ENCODE results near the gene CHN1. TPM values are rescaled to one million over a fixed set of nuclear protein-coding genes. Genes with fewer than 3 reads are reported as not detected.
A peak's percentile ranks its signal among the peaks of the same experiment; 100 is the strongest.

CHN1 gene
- polyA plus RNA-seq, 4 donors, result 24.7 to 28.8 (median 25.3) TPM

DNA sequence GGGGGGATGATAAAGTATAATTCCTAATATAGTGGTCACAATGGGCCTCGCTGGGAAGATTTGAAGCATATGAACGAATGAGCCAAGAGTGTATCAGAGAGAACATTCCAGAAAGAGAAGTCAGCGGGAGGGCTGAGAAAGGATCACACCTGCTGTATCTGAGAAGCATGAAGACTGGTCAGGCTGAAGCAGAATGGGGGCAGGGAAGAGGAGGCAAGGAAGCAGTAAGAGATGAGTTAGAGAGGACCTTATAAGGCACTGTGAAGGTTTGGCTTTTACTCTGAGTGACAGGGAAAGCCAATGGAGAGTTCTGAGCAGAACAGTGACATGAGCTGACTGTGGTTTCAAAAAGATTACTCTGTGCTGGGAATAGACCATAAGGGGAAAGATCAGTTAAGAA, 73.5 kb downstream of the CHN1 start:
- no peak for DNase-seq (ENCODE audit: low read depth in 4 of 4, low spot score in 3 of 4)

DNA sequence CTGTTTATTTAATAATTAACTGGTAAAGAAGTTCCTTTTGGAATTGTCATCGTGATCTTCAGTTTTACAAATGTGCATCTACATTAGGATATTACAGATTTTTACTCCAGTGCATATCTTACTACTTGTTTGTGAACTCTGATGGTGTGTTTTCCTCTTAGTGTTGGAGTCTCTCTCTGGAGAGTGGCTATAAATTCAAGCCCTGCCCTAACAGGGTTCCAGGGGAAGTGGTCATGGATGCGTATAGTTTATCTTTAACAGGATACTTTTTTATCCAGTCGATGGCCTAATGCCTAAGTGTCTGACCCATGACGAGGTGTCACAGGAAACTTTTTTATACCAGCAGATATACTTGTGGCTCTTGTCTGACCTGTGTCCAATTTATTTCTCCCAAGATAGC, 75.4 kb downstream of the CHN1 start:
- DNase-seq (ENCODE audit: low read depth in 4 of 4, low spot score in 3 of 4), result no peak

DNA sequence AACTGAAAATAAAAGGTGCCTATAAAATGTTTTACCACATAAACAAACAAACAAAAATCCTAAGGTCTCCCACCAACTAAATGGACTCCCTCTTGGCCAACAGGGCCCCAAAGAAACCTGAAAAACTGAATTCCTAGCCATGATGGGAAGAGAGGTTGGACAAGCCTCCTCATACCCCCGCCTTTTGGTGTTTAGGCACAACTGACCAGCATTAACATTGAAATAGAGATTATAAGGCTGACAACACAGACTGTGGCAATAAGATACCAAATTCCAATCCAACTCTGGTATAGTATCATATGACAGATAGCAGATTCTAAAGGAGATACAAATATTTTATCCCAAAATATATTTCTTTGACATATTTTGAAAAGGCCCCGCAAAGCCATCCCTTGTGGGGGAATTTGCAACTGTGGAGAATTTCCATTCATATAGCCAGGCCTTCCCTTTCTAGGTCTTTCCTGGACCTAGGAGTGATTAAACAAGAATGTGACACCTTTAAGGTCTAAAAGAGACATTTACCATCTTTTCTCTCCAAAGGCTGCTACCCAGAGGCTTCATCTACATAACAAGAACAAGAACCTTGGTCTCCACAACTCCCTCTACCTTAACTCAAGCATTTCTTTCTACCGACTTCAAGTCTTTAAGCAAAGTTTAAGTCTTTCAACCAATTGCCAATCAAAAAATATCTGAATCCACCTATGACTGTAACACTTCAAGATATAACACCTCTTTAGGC, 80.0 kb downstream of the CHN1 start:
- no peak for DNase-seq (ENCODE audit: low read depth in 4 of 4, low spot score in 3 of 4)

DNA sequence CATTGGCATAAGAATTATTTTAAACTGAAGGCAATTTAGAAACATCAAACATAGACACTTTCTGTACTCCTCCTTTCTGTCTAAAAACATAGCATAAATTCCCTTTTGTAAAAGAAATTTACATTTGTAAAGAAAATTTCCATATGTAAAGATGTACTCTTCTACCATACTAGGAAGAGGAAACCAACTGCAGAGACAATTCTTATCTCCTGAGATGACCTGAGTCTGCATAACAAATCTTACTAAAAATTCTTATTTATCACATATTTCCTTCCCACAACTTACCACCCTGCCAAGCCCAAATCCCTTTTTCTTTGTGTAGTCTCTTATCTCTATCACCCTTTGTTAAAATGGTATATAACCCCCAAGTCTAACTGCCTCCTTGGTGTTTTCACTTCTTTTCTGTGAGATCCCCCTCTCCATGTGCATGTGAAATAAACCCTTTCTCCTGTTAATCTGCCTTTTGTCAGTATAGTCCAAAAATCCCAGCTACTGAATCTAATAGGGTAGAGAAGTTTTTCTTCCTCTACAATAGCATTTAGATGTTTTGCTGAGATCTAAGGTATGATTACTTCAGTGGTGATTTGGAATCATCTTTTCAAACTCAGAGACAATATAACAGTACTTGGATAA, 81.0 kb downstream of the CHN1 start:
- DNase-seq (ENCODE audit: low read depth in 4 of 4, low spot score in 3 of 4), result no peak

DNA sequence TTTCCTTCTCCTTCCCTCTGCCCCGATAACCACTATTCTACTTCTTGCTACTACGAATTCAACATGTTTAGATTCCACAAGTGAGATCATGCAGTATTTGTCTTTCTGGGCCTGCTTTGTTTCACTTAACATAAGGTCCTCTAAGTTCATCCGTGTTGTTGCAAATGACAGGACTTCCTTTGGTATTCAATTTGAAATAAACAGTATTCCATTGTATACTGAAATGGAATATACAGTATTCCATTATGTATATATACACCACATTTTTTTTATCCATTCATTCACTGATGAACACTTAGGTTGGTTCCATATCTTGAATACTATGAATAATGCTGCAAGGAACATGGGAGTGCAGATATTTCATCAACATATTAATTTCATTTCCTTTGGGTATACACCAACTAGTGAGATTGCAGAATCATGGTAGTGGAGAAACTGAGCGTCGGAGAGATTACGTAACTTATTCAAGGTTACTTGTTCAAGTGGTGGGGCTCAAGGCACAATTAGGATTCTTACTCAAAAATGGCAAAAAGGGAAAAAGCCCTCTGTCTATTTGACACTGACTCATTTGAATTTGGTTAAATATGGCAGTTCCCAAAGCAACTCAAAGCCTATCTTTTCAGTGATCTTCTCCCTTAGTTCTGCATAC, 85.1 kb downstream of the CHN1 start:
- no peak for DNase-seq (ENCODE audit: low read depth in 4 of 4, low spot score in 3 of 4)

DNA sequence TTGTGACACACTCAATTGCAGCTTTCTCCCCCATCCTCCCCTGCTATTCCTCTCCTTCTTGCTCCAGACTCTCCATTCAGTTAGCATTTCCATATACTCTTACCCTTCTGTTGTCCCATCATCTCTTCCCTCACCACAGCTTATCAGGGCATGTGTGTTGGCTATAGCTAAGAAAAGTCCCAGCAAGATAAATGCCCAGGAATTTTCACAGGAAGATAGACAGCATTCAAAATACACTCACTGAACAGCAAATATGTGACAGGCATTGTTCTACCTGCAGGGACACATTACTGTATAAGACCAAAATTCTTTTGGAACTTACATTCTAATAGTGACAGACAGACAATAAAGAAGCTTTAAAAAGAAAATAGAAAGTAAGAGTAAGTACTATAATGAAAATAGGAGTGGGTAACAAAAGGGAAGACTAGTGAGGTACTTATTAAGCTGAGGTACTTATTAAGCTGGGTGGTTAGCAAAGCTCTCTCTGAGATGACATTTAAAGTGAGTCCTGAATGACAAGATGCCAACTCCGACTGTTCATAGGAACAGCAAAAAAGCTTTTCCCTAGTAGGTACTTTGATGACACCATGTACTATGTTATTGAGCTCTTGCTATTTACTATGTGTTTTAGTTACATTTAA, 86.2 kb downstream of the CHN1 start:
- DNase-seq (ENCODE audit: low read depth in 4 of 4, low spot score in 3 of 4), result no peak

DNA sequence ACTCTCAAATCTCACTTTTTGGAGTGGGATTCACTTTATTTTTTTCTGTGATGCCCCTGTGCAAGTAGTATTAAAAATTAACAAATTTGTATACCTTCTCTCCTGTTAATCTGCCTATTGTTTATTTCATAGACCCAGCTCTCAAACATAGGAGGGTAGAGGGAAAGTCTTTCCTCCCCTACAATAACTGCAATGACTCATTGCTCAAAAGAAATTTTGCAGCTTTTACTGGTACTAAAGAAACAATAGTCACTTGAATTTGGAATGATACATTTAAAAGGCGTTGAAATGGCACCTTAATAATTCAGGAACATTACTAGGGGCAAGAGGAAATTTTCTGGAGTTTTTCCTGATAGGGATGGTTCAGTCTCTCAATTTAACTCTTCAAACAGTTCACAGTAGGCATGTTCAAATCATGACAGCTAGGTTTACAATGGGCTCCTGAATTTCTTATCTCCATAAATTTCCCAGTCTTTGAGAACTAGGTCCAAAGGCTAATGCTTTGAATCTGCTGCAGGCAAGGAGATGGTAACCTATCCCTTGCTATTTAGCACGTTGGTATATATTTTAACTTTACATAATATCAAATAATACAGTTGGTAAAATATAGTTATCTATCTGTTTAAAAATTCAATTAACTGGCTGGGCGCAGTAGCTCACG, 88.8 kb downstream of the CHN1 start:
- DNase-seq (ENCODE audit: low read depth in 4 of 4, low spot score in 3 of 4), result no peak

DNA sequence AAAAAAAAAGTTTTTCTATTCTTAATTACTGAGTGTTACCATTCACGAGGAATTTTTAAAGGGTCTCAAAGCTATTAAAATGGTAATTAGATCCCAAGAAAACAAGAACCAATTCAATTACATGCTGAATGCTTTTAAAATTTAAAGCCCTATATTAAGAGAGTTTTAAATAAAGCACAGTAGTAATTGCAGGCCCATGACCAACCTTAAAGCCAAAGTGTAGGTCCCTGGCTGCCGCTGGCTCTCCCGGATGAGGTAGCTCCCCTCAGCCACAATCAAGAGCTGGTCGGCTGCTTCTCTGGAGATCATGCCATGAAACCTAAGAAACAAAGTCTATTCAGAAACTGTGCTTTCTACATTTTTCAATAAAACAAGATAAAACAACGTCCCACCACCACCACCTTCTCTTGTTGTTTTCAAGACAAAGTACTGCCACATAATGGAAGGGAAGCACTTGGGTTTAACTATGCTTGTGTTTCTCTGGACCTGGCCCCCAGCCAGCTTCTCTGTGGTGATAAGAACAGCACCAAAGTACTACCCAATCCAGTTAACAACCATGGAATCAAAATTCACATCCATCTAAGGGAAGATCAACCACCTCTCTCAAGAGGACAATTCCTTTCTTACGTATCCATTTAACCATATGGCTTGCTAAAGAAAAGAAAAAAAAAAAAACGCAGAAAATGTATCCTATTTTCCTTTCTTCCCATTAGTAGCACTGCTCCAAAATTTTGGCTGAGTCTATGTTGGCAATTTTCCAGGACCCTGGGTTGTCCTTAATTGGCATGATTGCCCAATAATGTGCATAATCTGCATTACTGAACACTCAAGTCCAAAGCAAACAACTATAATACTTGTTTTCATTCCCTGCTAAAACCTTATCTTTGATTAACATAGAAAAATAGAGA, 90.1 kb downstream of the CHN1 start:
- no peak for DNase-seq (ENCODE audit: low read depth in 4 of 4, low spot score in 3 of 4)

DNA sequence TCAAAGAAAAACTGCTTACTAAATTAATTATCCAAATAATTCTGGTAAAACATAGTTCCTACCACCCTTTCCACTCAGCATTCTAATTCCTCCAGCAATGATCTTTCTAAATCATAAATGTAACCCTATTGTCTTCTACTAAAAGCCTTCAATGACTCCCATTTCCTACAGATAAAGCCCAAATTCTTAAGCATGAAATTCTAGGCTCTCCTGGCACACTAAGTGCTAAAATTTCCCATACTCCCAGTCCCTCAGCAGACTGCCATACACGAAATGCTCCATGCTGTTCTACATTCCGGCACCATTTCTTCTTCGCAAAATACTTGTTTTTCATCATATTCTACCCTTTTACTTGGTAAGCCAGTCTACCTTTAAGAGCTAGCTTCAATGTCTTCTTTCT, 96.9 kb downstream of the CHN1 start:
- no peak for DNase-seq (ENCODE audit: low read depth in 4 of 4, low spot score in 3 of 4)

DNA sequence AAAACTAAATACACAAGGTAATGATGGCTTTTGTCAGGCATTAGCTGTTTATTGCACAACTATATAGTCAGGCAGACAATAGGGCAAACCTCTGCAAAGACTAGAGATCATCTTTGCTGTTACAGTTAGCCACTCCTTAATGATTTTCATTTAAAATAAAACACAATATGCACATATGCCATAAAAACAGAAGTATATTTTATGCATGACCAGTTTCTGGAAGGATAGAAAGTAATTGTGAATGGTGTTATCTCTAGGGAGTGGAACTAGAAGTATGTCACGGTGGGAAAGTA, 102.0 kb downstream of the CHN1 start:
- no peak for DNase-seq (ENCODE audit: low read depth in 4 of 4, low spot score in 3 of 4)

DNA sequence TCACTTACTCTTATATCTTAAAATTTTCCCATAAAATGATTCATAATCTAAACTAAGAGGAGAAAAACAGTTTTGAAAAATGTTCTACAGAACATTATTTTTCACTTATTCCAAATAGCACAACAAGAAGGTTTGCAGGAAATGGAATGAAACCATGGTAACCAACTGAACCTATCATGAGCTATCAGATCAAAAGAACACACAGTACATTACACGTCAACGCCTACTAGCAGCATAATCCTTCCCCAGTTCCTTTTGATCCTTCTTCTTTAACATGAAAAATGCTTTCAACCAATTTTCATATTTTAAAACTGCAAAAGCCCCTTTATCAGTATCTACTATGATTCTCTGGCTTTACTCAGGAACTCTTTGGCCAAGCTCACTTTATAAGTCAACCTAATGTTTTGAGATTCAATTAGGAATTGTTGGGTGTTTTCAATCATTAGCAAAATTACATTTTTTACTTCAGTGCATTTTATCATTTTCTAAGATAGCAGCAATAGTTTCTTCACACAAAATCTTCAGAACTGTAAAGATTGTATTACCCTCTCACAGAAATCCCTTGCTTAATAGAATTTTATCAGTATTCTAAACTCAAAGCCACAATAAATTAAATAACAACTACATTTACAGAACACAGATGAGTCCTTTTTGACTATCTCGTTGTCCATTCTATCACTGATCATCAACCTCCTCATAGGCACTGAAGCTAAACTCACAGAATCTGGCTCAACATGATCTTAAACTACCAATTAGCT, 102.5 kb downstream of the CHN1 start:
- DNase-seq (ENCODE audit: low read depth in 4 of 4, low spot score in 3 of 4), result no peak

DNA sequence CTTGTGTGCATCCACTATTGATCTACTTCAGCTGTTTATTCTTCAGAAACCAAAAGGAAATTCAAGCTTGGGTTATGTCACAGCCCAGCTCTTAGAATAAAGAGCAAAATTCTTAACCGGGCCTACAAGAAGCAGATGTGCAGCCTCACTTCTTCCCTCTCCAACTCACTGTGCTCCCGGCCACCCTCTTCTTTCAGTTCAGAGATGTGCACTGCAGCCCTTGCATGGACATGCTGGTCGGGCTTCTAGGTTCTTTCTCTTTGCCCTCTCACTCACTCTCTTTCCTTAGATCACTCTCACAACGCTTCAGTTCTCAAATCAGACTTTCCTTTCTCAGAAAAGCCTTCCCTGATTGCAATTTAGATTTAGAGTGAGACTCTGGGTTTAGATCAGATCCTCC, 104.1 kb downstream of the CHN1 start:
- no peak for DNase-seq (ENCODE audit: low read depth in 4 of 4, low spot score in 3 of 4)

DNA sequence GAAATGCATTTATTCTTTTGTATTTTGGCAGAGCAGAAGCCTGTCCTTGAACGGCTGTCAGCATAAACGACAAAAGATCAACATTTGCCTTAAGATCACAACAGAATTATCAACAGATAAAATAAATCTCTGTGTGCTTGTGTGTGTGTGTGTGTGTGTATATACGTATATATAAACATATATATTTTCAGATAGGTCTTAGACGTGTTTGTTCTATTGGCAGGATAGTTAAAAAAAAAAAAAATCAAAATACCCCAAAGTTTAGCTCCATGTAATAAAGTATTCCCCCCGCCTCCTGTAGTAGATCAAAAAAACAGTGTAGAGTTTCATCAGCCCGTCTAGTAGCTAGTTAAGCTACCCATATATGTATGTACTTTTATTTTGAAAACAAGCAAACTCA, 107.9 kb downstream of the CHN1 start:
- no peak for DNase-seq (ENCODE audit: low read depth in 4 of 4, low spot score in 3 of 4)

DNA sequence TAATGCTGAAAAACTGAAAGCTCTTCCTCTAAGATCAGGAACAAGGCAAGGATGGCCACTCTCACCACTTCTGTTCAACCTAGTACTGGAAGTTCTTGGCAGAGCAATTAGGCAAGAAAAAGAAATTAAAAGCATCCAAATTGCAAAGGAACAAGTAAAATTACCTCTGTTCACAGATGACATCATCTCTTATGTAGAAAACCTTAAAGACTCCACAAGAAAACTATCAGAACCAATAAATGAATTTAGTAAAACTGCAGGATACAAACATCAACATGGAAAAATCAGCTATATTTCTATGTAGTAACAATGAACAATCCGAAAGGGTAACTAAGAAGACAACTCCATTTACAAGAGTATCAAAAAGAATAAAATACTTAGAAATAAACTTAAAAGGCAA, 112.2 kb downstream of the CHN1 start:
- DNase-seq (ENCODE audit: low read depth in 4 of 4, low spot score in 3 of 4), result no peak

DNA sequence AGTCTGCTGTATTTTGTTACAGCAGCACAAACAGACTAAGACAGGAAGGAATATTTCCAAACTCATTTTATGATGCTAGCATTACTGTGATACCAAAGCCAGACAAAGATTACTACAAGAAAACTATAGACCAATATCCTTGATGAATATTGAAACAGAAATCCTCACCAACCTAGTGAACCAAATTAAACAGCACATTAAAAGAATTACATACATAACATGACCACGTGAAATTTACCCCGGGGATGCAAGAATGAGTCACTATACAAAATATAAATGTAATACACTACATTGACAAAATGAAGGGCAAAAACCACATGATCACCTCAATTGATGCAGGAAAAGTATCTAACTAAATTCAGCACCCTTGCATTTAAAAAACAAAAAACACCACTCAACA, 112.6 kb downstream of the CHN1 start:
- DNase-seq (ENCODE audit: low read depth in 4 of 4, low spot score in 3 of 4), result no peak

DNA sequence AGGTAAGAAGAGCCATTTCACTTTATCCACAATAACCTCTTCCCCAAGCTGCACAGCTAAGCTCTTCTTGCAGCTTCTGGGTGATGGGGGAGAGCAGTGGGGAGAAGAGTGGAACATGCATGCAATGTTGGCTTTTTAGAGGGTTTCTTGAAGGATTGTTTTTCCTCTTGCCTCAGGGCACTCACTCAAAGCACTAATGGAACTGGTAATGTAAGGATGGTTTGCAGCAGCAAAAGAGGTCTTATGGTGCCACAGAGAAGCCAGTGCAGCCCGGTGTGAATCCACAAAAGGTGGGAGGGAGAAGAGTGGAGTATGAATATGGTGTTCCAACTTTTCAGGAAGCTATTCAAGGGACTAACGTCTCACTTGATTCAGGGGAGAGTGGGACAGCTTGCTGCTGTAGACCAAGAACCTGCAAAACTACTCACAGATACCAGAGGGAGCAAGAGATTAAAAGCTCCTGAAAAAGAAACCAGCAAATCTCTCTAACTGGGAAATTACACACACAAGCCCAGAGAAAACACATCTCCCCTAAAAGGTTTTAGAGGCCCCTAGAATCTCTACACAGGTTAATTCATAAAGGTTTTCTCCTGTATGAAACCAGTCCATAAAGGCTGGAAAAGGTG, 116.4 kb downstream of the CHN1 start:
- no peak for DNase-seq (ENCODE audit: low read depth in 4 of 4, low spot score in 3 of 4)

DNA sequence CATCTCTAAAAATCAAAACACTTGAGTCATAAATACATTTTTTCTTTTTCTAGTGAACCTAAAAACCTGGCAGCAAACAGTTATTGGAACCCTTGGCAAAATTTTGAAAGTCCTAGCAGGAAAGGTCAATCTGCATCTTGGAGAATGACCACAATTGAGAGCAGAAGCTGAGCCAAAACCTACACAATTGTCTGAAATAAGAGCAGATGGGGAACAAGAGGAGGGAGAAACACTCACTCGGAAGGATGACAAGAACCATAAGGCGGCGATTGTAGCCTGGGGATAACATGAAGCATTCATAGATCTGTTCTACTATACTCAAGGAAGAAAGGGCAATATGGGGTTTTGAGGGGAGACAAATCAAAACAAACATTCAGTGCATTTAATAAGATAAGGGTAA, 117.0 kb downstream of the CHN1 start:
- DNase-seq (ENCODE audit: low read depth in 4 of 4, low spot score in 3 of 4), result peak in 2 of 4 donors; percentile 29 to 30

DNA sequence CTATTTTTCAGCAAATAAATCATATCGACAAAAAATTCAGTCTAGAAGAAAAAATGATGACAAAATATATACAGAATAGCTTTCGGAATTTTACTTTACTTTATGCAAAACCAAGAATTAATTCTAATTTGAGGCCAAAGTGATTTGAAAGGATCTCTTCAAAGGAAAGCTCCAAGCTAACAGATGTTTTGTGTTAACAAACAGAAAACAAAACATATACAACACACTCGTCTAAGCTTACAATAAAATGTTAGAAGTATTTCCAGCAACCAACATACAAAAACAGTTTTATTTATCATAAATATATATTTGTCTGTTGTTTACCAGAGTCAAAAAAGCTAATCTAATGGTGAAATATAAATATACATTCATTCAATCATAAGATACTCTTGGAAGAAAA, 122.8 kb downstream of the CHN1 start:
- DNase-seq (ENCODE audit: low read depth in 4 of 4, low spot score in 3 of 4), result no peak

DNA sequence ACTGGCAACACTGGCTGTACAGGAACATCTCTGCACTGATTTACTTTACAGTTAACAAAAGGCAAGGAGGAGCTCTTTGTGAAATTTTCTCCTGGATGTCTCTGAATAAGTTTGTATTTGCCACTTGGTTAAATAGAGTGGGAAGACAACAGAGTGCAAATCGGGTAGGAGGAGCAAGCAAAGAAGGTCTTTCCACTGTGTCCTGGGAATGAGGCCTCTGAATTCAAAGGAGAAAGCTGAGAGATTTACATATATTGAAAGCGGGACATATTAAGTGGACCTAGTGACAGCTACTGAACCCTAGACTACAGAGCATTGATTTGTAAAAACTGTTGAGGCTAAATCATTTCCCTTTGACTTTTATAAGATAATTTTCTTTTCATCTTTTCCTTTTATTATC, 123.5 kb downstream of the CHN1 start:
- no peak for DNase-seq (ENCODE audit: low read depth in 4 of 4, low spot score in 3 of 4)
